Raji (cell line): ENCODE measurements around the gene JAZF1.

Experiments used
- POLR2A ChIP-seq: IDR thresholded peaks from 2 replicates; pipeline ENCODE4 v1.6.1; 2011; ENCODE audit warnings: low read depth, low read length, control low read depth; ENCODE audit not compliant: insufficient read depth

The JAZF1 gene

GRCh38 chr7:28041508-28042314, 138.9 kb downstream of the JAZF1 start:
- TF ChIP-seq POLR2A: no peak

DNA sequence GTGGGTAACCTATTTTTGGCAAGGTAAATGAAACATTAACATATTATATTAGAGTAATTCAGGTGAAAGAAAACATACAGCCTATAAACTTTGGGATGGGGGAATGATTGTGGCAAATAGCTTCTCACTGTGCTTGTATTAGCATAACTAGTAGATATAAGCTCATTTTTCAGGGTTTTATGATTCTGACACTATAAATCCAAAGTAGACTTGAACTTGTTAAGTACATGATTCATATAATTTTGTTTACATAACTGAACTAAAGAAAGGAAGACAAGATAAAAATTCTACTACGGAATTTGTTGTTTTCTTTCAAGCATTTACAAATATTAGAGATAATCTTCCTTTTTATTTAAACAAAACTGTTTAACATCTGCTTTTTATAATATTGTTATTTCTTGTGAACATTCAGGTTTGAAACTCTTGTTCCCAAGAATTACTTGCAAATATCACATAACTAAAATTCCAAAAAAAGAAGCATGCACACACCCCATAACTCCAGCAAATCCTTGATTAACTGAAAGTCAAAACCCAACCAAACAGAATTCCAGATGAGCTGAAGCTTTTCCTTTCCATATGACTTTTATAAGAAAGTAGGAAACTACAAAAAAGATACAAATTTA, 142.3 kb downstream of the JAZF1 start:
- no peak for TF ChIP-seq POLR2A

GRCh38 chr7:28037220-28038010, 143.2 kb downstream of the JAZF1 start:
- TF ChIP-seq POLR2A: no peak

DNA sequence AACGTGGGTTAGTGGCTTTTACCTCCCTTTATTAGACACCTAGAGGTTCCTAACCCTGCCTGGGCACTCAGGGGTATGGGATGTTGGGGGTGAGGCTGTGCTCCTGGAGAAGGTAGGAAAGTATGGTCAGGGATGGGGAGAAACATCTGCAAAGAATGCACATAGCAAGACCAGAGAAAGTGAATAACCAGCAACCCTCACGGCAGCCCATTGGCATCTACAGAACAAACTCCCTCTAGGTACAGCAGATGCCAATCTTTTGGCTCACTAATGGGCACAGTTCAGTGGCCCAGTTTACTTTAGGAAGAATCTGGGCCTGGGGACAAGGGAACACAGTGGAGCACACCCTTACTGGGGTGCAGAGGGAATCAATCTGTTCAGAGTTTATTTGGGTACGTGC, 143.9 kb downstream of the JAZF1 start:
- no peak for TF ChIP-seq POLR2A

GRCh38 chr7:28033386-28033785, 147.2 kb downstream of the JAZF1 start:
- no peak for TF ChIP-seq POLR2A

DNA sequence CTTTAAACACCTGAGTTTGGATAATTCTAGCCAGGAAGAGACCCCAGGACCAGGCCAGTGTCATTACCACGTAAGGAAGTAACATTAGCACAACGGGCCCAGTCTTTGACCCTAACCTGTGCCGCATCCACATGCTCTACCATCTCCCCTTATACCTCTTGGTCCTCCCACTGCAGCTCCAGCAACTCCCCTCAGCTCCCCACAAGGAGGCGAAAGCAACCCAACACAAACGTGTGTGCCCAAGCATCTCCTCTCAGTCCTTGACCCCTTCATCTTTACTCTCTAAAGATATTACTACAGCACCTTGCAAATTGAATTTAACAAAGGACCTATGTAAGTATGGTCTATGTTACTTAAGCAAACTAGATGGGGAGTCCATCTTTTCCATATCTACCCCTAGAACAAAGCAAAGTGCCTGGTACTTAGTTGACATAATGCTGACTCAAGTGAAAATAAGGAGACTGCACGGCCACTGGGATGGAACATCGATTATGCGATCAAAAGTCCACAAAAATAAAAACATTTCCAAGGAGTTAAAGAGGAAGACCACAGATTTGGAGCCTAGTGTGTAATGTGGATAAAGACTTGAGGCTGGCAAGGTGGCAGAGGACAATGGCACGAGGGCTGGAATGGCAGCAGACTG, 147.7 kb downstream of the JAZF1 start:
- TF ChIP-seq POLR2A: no peak

DNA sequence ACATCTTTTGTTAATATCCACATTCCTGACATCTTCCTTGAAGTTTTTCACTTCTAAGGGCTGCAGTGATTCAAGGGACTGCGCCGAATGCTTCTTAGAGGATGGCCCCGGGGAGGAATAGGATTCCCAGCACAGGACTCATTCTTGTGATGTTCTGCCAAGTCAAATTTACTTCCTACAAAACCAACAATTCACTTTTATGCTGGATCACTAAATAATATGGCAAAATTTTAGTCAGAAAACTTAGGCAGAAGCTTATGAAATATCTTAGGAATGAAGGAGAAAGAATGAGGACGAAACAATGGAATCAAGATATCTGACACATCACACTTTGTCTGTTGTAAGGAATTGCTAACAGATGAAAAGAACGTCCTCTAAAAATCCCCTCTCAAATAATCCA, 151.5 kb downstream of the JAZF1 start:
- no peak for TF ChIP-seq POLR2A

GRCh38 chr7:28028471-28028870, 152.1 kb downstream of the JAZF1 start:
- no peak for TF ChIP-seq POLR2A

- TF ChIP-seq POLR2A: no peak
These were observed 154.4 kb downstream of the JAZF1 start for GRCh38 chr7:28026237-28026636.

- TF ChIP-seq POLR2A: no peak
These were observed 155.7 kb downstream of the JAZF1 start for GRCh38 chr7:28024786-28025334.

- no peak for TF ChIP-seq POLR2A
These were observed 160.2 kb downstream of the JAZF1 start for GRCh38 chr7:28020302-28020940.

DNA sequence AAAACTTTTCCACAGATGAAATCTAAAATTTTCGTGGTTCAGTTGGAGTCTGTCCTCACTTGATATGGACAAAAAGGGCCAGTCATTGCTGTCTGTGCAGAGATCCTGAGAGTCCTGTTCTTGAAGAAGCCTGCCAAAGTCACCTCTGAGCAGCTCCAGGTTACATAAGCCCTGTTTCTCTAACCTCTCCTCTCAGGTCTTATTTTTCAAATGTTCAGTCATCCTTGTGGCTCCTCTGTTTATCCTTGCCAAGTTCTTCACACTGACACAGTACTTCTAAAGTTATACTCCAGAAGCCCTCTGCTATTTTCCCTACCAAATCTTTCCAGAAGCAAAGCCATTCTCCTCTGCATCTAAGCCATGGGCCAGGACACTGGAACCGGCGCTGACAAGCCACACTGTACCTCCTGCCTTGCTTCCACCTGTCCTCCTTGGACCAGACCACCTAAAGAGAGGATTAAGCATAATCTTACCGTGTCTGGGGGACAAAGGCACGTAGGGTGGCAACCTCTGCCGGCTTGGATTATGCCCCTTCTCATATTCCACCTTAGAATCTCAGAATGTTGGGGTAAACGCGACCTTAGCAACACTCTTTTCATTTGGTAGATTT, 161.6 kb downstream of the JAZF1 start:
- no peak for TF ChIP-seq POLR2A

- TF ChIP-seq POLR2A: no peak
These were observed 162.1 kb downstream of the JAZF1 start for GRCh38 chr7:28018446-28018845.

DNA sequence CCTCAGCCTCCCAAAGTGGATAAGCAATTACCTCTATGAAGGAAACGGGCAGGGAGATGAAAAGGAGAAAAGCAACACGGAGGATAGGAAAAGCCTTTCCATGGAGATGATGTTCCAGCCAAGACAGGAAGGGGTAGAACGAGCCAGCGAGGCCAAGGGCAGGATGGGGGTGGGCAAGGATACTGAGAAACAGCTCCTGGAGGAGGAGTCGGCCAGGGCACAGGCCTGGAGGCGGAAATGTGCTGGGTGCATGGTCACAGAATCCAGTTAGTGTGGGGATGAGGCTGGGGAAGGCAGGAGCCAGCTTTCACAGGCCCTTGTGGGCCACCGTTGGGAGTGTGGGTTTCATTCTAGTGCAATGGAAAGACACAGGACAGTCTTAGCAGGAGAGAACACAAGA, 162.6 kb downstream of the JAZF1 start:
- no peak for TF ChIP-seq POLR2A
